HG03460 (cell line): ENCODE data around the gene ASB1.

ENCODE experiments used
- ATAC-seq: cut with Tn5 transposase; IDR thresholded peaks from one replicate; pipeline ENCODE4 v1.9.1; 2021; ENCODE audit not compliant: unreplicated experiment

Gene ASB1

GRCh38 chr2:238464389-238464788 lies 37.7 kb downstream of the ASB1 start:
- no peak for ATAC-seq

GRCh38 chr2:238465487-238466242 lies 38.9 kb downstream of the ASB1 start:
- ATAC-seq = no peak

- no peak for ATAC-seq
Observed at GRCh38 chr2:238466243-238466756, 39.6 kb downstream of the ASB1 start.

- ATAC-seq = no peak
Observed at GRCh38 chr2:238467062-238467461, 40.3 kb downstream of the ASB1 start.

- ATAC-seq = no peak
Observed at GRCh38 chr2:238467792-238468191, 41.1 kb downstream of the ASB1 start.

GRCh38 chr2:238469155-238469554 lies 42.4 kb downstream of the ASB1 start:
- no peak for ATAC-seq

GRCh38 chr2:238473014-238473413 lies 46.3 kb downstream of the ASB1 start:
- no peak for ATAC-seq

GRCh38 chr2:238473523-238473922 lies 46.8 kb downstream of the ASB1 start:
- no peak for ATAC-seq

- no peak for ATAC-seq
Observed at GRCh38 chr2:238475034-238475433, 48.3 kb downstream of the ASB1 start.

- ATAC-seq = no peak
Observed at GRCh38 chr2:238475566-238475965, 48.8 kb downstream of the ASB1 start.

GRCh38 chr2:238476258-238476657 lies 49.5 kb downstream of the ASB1 start:
- no peak for ATAC-seq

- no peak for ATAC-seq
Observed at GRCh38 chr2:238478216-238478615, 51.5 kb downstream of the ASB1 start.

GRCh38 chr2:238479847-238480246 lies 53.1 kb downstream of the ASB1 start:
- no peak for ATAC-seq

GRCh38 chr2:238483021-238483420 lies 56.3 kb downstream of the ASB1 start:
- no peak for ATAC-seq

GRCh38 chr2:238483656-238484055 lies 56.9 kb downstream of the ASB1 start:
- no peak for ATAC-seq

- no peak for ATAC-seq
Observed at GRCh38 chr2:238484522-238485452, 58.1 kb downstream of the ASB1 start.

GRCh38 chr2:238486123-238486848 lies 59.6 kb downstream of the ASB1 start:
- ATAC-seq = no peak

- ATAC-seq = no peak
Observed at GRCh38 chr2:238487134-238487533, 60.4 kb downstream of the ASB1 start.

GRCh38 chr2:238487652-238488346 lies 61.1 kb downstream of the ASB1 start:
- no peak for ATAC-seq

- ATAC-seq = no peak
Observed at GRCh38 chr2:238488347-238488826, 61.7 kb downstream of the ASB1 start.
